ENCODE measurements around the gene AP4E1. TPM values are rescaled to one million over a fixed set of nuclear protein-coding genes. Genes with fewer than 3 reads are reported as not detected.

Gene AP4E1
- total RNA-seq, 1 experiment from 2014 or later, result 9.5 TPM

DNA sequence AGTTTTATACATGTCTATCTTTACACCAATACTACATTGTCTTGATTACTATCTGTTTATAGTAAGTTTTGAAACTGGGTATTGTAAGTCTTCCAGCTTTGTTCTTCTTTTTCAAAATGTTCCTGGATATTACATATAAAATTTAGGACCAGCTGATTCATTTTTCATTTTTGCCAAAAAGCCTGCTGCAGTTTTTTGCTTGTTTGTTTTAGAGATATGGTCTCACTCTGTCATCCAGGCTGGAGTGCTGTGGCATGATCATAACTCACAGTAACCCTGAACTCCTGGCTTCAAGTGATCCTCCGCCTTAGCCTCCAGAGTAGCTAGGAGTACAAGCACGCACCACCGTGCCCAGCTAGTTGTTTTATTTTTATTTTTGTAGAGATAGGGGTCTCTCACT is 20.4 kb upstream of the AP4E1 start:
- Mint-ChIP-seq H3K4me1 (no peaks in the 10 kb centered on the region), H3K36me3 (peaks cover 15% of the 10 kb centered on the region), H3K9me3 (peaks cover 17% of the 10 kb centered on the region), H3K27me3 (ENCODE audit: low read depth) (peaks cover 3% of the 10 kb centered on the region; the same call in 1 of the 2 replicates), H3K27ac (no peak overlapping the region), H3K4me3 (no peak overlapping the region)
- CTCF ChIA-PET, result interaction anchor here (0.5 to 1.0 kb wide), 3 partner anchors 22 to 502 kb away, joined by 3 to 4 read pairs (median 3); no protein-coding TSS in a partner anchor
- POLR2A ChIA-PET, result no interaction called here
- TF ChIP-seq USF1 (CRISPR knock-in tag; IDR thresholded peaks at IDR 0.05), result no peak
- no peak for ATAC-seq
- no peak for DNase-seq (ENCODE audit: low spot score)

DNA sequence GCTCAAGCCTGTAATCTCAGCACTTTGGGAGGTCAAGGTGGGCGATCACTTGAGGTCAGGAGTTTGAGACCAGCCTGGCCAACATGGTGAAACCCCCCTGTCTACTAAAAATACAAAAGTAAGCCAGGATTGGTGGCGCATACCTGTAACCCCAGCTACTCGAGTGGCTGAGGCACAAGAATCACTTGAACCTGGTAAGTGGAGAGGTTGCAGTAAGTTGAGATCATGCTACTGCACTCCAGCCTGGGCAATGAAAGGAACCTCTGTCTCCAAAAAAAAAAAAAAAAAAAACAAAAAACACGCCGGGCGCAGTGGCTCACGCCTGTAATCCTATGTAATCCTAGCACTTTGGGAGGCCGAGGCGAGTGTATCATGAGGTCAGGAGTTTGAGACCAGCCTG is 18.9 kb upstream of the AP4E1 start:
- H3K27me3 Mint-ChIP-seq (ENCODE audit: low read depth), result peaks cover 4% of the 10 kb centered on the region
- ATAC-seq, result no peak

DNA sequence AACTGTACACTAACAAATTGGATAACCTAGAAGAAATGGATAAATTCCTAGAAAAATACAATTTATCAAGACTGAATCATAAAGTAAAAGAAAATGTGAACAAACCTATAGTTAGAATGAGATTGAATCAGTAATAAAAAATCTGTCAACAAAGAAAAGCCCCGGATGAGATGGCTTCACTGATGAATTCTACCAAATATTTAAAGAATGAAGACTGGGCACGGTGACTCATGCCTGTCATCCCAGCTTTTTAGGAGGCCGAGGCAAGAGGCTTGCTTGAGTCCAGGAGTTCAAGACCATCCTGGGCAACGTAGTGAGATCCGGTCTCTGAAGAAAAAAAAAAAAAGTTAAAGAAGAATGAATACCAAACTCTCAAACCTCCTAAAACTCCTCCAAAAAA is 17.7 kb upstream of the AP4E1 start:
- CTCF ChIA-PET, result no interaction called here
- H3K9me3 Mint-ChIP-seq, result peaks cover 35% of the 10 kb centered on the region

More for the DNA sequence above, 18.9 kb upstream of the AP4E1 start:
- ChIA-PET CTCF (interaction anchor here (0.7 kb wide), 1 partner anchor 598 kb away, joined by 4 read pairs; no protein-coding TSS in a partner anchor), POLR2A (interaction anchor here (0.7 kb wide), 2 partner anchors 86 to 141 kb away, joined by 3 to 4 read pairs; no protein-coding TSS in a partner anchor)
- H3K27ac Mint-ChIP-seq, result no peak overlapping the region
- TF ChIP-seq GTF2I (CRISPR knock-in tag; conservative IDR thresholded peaks at IDR 0.05), result no peak
- H3K36me3 Mint-ChIP-seq, result peaks cover 29% of the 10 kb centered on the region
- H3K4me3 Mint-ChIP-seq, result no peak overlapping the region
- H3K4me1 Mint-ChIP-seq, result no peaks in the 10 kb centered on the region
- peaks cover 32% of the 10 kb centered on the region for H3K9me3 Mint-ChIP-seq
- DNase-seq (ENCODE audit: low spot score), result no peak

More for the DNA sequence above, 17.7 kb upstream of the AP4E1 start:
- no peak for ATAC-seq
- DNase-seq (ENCODE audit: low spot score), result no peak
- no peak overlapping the region for H3K27ac Mint-ChIP-seq
- no peaks in the 10 kb centered on the region for H3K4me1 Mint-ChIP-seq
- H3K36me3 Mint-ChIP-seq, result peaks cover 31% of the 10 kb centered on the region
- POLR2A ChIA-PET, result no interaction called here
- H3K4me3 Mint-ChIP-seq, result no peak overlapping the region
- peaks cover 6% of the 10 kb centered on the region for H3K27me3 Mint-ChIP-seq (ENCODE audit: low read depth)
- TF ChIP-seq MYBL2 (CRISPR knock-in tag; IDR thresholded peaks at IDR 0.05) (no peak), SMAD4 (CRISPR knock-in tag; IDR thresholded peaks at IDR 0.05) (no peak), SMAD3 (CRISPR knock-in tag; IDR thresholded peaks at IDR 0.05; ENCODE audit: borderline replicate concordance) (no peak), NR1H2 (CRISPR knock-in tag; IDR thresholded peaks at IDR 0.05) (no peak), CBFB (CRISPR knock-in tag; IDR thresholded peaks at IDR 0.05; ENCODE audit: low read depth) (no peak), ZNF317 (CRISPR knock-in tag; IDR thresholded peaks at IDR 0.05; ENCODE audit: borderline replicate concordance, low read depth) (no peak), OVOL2 (CRISPR knock-in tag; IDR thresholded peaks at IDR 0.05; ENCODE audit: borderline replicate concordance) (no peak), ZNF263 (CRISPR knock-in tag; IDR thresholded peaks at IDR 0.05; ENCODE audit: low read depth) (no peak), JAZF1 (CRISPR knock-in tag; IDR thresholded peaks at IDR 0.05) (no peak), FOXP1 (CRISPR knock-in tag; IDR thresholded peaks at IDR 0.05; ENCODE audit: borderline replicate concordance) (no peak), ZNF512 (CRISPR knock-in tag; IDR thresholded peaks at IDR 0.05; ENCODE audit: borderline replicate concordance) (no peak), MAX (CRISPR knock-in tag; IDR thresholded peaks at IDR 0.05) (no peak), GABPB1 (CRISPR knock-in tag; IDR thresholded peaks at IDR 0.05) (no peak), ZNF671 (CRISPR knock-in tag; IDR thresholded peaks at IDR 0.05) (no peak)
- TF ChIP-seq, protein P1, sequence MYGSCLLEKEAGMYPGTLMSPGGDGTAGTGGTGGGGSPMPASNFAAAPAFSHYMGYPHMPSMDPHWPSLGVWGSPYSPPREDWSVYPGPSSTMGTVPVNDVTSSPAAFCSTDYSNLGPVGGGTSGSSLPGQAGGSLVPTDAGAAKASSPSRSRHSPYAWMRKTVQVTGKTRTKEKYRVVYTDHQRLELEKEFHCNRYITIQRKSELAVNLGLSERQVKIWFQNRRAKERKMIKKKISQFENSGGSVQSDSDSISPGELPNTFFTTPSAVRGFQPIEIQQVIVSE (CRISPR knock-in tag; IDR thresholded peaks at IDR 0.05; ENCODE audit: borderline replicate concordance), result no peak
- TF ChIP-seq, protein P2, sequence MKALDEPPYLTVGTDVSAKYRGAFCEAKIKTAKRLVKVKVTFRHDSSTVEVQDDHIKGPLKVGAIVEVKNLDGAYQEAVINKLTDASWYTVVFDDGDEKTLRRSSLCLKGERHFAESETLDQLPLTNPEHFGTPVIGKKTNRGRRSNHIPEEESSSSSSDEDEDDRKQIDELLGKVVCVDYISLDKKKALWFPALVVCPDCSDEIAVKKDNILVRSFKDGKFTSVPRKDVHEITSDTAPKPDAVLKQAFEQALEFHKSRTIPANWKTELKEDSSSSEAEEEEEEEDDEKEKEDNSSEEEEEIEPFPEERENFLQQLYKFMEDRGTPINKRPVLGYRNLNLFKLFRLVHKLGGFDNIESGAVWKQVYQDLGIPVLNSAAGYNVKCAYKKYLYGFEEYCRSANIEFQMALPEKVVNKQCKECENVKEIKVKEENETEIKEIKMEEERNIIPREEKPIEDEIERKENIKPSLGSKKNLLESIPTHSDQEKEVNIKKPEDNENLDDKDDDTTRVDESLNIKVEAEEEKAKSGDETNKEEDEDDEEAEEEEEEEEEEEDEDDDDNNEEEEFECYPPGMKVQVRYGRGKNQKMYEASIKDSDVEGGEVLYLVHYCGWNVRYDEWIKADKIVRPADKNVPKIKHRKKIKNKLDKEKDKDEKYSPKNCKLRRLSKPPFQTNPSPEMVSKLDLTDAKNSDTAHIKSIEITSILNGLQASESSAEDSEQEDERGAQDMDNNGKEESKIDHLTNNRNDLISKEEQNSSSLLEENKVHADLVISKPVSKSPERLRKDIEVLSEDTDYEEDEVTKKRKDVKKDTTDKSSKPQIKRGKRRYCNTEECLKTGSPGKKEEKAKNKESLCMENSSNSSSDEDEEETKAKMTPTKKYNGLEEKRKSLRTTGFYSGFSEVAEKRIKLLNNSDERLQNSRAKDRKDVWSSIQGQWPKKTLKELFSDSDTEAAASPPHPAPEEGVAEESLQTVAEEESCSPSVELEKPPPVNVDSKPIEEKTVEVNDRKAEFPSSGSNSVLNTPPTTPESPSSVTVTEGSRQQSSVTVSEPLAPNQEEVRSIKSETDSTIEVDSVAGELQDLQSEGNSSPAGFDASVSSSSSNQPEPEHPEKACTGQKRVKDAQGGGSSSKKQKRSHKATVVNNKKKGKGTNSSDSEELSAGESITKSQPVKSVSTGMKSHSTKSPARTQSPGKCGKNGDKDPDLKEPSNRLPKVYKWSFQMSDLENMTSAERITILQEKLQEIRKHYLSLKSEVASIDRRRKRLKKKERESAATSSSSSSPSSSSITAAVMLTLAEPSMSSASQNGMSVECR (CRISPR knock-in tag; IDR thresholded peaks at IDR 0.05; ENCODE audit: borderline replicate concordance), result no peak
